ENCODE measurements around the gene TMEM14C. TPM values are rescaled to one million over a fixed set of nuclear protein-coding genes. Genes with fewer than 3 reads are reported as not detected.

TMEM14C gene
- total and polyA plus RNA-seq, 4 donors = 52.8 to 173 (median 78.3) TPM

DNA sequence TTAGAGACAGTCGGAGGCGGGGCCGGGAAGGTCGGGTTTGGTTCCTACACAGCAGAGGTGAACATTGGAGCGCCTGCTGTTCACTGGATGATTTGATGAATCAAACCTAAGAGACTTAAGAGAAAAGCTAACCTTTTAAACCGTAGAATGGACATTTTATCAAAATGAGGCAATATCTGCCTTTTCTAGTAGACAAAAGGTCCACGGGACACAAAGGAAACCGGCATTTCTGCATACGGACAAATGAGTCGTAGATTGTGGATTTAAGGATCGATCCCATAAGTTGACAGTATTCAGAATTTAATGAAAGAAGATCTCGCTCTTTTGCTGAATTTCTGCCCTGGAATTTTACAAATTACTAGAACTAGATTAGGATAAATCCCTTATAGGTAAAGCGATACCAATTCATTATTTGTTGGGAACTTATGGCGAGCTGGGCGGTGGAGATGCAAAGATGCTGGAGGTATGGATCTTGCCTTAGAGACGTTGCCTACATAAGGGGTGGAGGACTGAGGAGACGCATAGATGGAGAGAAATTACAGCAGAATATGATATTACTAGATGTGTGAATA lies 27.7 kb upstream of the TMEM14C start:
- Histone ChIP-seq H3K4me1 (ENCODE audit: control insufficient read depth in 5 of 5, insufficient read depth in 5 of 5, low read length in 5 of 5) (peaks cover under 1 to 18% (median 4%) of the 10 kb centered on the region in 5 donors), H3K36me3 (ENCODE audit: control insufficient read depth in 4 of 4, insufficient read depth in 4 of 4, low read length in 4 of 4) (peaks cover 4 to 12% (median 8%) of the 10 kb centered on the region in 4 donors), H3K27me3 (ENCODE audit: control insufficient read depth in 3 of 3, insufficient read depth in 3 of 3, low read length in 2 of 3) (no peaks in the 10 kb centered on the region), H3K4me3 (peak overlapping the region; percentile 93), H3K9me3 (ENCODE audit: control insufficient read depth in 4 of 4, insufficient read depth in 3 of 4, low read length in 3 of 4) (no peaks in the 10 kb centered on the region), H3K27ac (ENCODE audit: low read depth in 1 of 2, low read length in 1 of 2) (peak overlapping the region; percentile 86 to 93), H3K9ac (ENCODE audit: insufficient read depth in 1 of 2, low read length in 2 of 2) (peak overlapping the region; percentile 97 to 99)
- TF ChIP-seq, protein P1, sequence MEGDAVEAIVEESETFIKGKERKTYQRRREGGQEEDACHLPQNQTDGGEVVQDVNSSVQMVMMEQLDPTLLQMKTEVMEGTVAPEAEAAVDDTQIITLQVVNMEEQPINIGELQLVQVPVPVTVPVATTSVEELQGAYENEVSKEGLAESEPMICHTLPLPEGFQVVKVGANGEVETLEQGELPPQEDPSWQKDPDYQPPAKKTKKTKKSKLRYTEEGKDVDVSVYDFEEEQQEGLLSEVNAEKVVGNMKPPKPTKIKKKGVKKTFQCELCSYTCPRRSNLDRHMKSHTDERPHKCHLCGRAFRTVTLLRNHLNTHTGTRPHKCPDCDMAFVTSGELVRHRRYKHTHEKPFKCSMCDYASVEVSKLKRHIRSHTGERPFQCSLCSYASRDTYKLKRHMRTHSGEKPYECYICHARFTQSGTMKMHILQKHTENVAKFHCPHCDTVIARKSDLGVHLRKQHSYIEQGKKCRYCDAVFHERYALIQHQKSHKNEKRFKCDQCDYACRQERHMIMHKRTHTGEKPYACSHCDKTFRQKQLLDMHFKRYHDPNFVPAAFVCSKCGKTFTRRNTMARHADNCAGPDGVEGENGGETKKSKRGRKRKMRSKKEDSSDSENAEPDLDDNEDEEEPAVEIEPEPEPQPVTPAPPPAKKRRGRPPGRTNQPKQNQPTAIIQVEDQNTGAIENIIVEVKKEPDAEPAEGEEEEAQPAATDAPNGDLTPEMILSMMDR (IDR thresholded peaks at IDR 0.05; ENCODE audit: control extremely low read depth, extremely low read depth) = no peak
- DNase-seq (peak in 1 of 3 donors; percentile 29), ATAC-seq (ENCODE audit: insufficient read depth, low FRiP score) (no peak)
- 0% methylated on average over 17 of the region's 17 CpGs for WGBS, 2 donors

- H3K9ac ChIP-seq (ENCODE audit: insufficient read depth in 1 of 2, low read length in 2 of 2) = no peak overlapping the region
- H3K36me3 ChIP-seq (ENCODE audit: control insufficient read depth in 4 of 4, insufficient read depth in 4 of 4, low read length in 4 of 4) = peaks cover 7 to 18% (median 11%) of the 10 kb centered on the region in 4 donors
- 95 to 97% methylated on average over 4 of the region's 4 CpGs for WGBS, 2 donors
- H3K27ac ChIP-seq (ENCODE audit: low read depth in 1 of 2, low read length in 1 of 2) = no peak overlapping the region
- no peaks in the 10 kb centered on the region for H3K27me3 ChIP-seq (ENCODE audit: control insufficient read depth in 3 of 3, insufficient read depth in 3 of 3, low read length in 2 of 3)
- H3K4me3 ChIP-seq = no peak overlapping the region
- DNase-seq (no peak), ATAC-seq (ENCODE audit: insufficient read depth, low FRiP score) (no peak)
- TF ChIP-seq, protein P1 (IDR thresholded peaks at IDR 0.05; ENCODE audit: control extremely low read depth, extremely low read depth) = no peak
- no peaks in the 10 kb centered on the region for H3K9me3 ChIP-seq (ENCODE audit: control insufficient read depth in 4 of 4, insufficient read depth in 3 of 4, low read length in 3 of 4)
- H3K4me1 ChIP-seq (ENCODE audit: control insufficient read depth in 5 of 5, insufficient read depth in 5 of 5, low read length in 5 of 5) = peaks cover 0 to 18% (median 4%) of the 10 kb centered on the region in 5 donors
These were observed 26.2 kb upstream of the TMEM14C start for GRCh38 chr6:10696655-10697054.

DNA sequence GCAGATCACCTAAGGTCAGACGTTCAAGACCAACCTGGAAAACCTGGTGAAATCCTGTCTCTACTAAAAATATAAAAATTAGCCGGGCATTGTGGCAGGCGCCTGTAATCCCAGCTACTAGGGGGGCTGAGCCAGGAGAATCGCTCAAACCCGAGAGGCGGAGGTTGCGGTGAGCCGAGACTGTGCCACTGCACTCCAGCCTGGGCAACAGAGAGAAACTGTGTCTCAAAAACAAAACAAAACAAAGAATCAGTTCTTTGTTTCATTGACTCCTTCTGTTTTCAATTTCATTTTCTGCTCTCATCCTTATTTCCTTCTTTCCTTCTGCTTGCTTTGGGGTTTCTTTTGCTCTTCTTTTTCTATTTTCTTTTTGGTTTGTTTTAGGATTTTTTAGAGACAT lies 8.9 kb upstream of the TMEM14C start:
- H3K4me1 ChIP-seq (ENCODE audit: control insufficient read depth in 5 of 5, insufficient read depth in 5 of 5, low read length in 5 of 5) = no peaks in the 10 kb centered on the region
- WGBS, 2 donors = 92 to 97% methylated on average over 8 of the region's 8 CpGs
- TF ChIP-seq, protein P1 (IDR thresholded peaks at IDR 0.05; ENCODE audit: control extremely low read depth, extremely low read depth) = no peak

More for the DNA sequence above, 8.9 kb upstream of the TMEM14C start:
- H3K27ac ChIP-seq (ENCODE audit: low read depth in 1 of 2, low read length in 1 of 2) = no peak overlapping the region
- no peaks in the 10 kb centered on the region for H3K27me3 ChIP-seq (ENCODE audit: control insufficient read depth in 3 of 3, insufficient read depth in 3 of 3, low read length in 2 of 3)
- ATAC-seq (ENCODE audit: insufficient read depth, low FRiP score) (no peak), DNase-seq (no peak)
- no peak overlapping the region for H3K4me3 ChIP-seq
- peaks cover 0 to 3% (median 1%) of the 10 kb centered on the region in 4 donors for H3K36me3 ChIP-seq (ENCODE audit: control insufficient read depth in 4 of 4, insufficient read depth in 4 of 4, low read length in 4 of 4)
- no peaks in the 10 kb centered on the region for H3K9me3 ChIP-seq (ENCODE audit: control insufficient read depth in 4 of 4, insufficient read depth in 3 of 4, low read length in 3 of 4)
- no peak overlapping the region for H3K9ac ChIP-seq (ENCODE audit: insufficient read depth in 1 of 2, low read length in 2 of 2)

Data from lung (tissue), 12 donors.